GM12801 (cell line): ENCODE data around the gene CSKMT.

Experiments used
- TF ChIP-seq, protein P1 (sequence below): IDR thresholded peaks from one replicate; pipeline ENCODE4 v1.5.1; 2011; ENCODE audit warnings: control low read depth; ENCODE audit not compliant: insufficient read length; ENCODE audit errors: extremely low read depth

The CSKMT gene

DNA sequence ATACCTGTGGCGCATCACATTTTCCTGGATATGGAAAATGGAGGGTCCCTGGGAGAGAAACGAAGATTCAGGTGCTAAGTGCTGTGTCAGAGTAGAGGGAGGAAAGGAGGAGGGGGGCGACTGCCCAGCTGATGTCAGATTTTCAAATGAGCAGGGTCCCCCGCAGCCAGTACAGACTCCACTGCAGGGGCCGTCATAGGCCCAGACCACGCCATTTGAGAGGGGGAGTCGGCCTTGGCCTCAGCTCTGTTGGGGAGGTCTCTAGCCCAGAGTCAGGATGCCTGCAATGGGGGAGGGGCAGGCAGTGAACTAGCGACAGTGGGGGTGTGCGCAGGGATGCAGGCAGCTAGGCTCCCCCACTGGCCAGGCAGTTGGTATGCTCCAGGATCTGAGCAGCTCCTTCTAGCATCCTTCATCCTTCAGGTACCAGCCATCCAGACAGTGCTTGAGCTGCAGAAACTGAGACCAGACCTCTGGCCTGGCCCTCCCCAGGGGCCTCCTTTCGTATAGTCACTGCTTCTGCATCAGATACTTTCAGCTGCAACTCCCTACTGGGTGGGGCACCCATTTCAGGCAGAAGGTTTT is 42.3 kb downstream of the CSKMT start, which contains the start of the genes BSCL2 and GNG3:
Gene BSCL2 (minus strand): TSS at position 148 of the 585 bp plus-strand sequence. CDS start 229 bp downstream, outside the sequence.
Gene GNG3 (plus strand): TSS at position 400 of the 585 bp plus-strand sequence. CDS start 620 bp downstream, outside the sequence.
- TF ChIP-seq, protein P1, sequence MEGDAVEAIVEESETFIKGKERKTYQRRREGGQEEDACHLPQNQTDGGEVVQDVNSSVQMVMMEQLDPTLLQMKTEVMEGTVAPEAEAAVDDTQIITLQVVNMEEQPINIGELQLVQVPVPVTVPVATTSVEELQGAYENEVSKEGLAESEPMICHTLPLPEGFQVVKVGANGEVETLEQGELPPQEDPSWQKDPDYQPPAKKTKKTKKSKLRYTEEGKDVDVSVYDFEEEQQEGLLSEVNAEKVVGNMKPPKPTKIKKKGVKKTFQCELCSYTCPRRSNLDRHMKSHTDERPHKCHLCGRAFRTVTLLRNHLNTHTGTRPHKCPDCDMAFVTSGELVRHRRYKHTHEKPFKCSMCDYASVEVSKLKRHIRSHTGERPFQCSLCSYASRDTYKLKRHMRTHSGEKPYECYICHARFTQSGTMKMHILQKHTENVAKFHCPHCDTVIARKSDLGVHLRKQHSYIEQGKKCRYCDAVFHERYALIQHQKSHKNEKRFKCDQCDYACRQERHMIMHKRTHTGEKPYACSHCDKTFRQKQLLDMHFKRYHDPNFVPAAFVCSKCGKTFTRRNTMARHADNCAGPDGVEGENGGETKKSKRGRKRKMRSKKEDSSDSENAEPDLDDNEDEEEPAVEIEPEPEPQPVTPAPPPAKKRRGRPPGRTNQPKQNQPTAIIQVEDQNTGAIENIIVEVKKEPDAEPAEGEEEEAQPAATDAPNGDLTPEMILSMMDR: no peak

DNA sequence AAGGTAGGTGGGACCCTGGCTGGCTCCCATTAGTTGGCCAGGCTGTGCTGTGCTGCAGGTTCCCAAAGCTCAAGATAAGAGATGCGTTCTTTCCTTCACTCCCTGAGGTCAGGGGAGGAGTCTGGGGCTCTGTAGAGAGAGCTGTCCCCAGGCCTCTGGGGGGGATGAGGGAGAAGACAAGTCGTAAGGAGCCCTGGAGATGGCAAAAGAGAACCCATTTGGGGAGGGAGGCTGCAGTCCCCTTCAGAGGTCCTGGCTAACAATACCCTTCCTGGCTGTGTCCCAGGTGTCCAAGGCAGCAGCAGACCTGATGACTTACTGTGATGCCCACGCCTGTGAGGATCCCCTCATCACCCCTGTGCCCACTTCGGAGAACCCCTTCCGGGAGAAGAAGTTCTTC is 43.3 kb downstream of the CSKMT start:
- TF ChIP-seq, protein P1: no peak

DNA sequence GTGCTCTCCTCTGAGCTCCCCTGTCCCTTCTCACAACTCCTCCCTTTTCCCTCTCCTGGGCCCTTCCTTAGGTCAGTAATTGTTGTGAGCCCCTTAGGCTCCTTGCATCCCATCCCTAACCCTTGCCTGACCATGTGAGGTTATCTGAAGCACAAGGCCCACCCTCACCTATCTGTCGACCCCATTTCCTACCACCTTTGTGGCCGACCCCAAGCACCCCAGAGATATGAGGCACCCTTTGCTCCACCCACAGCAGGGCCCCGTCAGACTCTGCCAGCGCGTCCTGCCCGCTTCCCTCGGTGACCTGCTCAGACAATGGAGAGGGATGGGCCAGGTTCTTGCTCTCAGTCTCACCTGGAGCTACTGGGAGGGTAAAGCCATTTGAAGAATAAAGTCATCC is 43.7 kb downstream of the CSKMT start:
- TF ChIP-seq, protein P1: no peak

DNA sequence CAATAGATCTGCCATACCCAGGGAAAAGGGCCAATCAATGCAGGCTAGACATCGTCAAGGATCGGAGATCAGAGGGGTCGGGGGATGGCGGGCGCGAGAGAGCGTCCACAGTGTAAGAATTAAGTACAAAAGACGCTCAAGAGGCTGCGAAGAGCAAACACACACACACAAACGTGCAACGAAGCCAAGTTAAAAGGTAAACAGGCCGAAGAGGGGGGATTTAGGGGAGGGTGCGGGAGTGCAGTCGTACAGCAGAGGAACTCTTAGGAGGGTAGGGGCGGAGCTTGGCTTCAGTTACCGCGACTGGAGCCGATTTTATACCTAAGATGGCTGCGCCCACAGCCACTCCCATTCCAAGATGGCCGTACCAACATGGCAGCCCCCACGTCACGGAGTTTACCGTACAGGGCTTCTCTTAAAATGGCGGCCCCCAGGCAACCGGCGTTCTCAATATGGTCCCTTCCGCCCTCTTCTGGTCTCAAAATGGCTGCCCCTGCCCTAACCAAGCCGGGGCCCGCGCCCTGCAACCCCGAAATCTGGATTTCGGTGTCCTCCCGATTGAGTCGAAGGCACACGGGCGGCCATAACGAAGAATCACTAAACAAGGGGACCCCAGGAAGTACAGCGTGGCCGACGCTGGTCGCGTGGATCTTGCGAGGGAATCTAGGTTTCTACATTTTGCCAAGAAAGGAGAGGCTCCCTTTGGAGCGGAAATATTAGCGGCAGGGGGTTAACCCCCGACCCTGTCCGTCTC is 44.3 kb downstream of the CSKMT start:
- TF ChIP-seq, protein P1: no peak

DNA sequence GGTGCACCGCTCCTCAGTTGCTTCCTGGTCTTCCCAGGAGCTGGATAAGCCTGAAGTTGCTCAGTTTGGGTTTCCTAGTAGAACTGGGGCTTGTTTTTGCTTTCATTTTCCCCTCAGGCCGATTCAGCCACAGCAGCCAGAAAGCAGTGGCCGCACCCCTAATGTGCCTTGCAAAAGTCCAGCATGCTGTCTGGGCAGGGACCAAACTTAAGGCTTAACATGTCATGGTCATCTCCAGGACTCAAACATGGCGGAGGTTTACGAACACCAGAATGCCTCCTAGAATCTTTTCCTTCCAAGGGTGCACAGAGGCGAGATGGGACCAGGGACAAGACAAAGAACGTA is 44.9 kb downstream of the CSKMT start:
- TF ChIP-seq, protein P1: no peak

DNA sequence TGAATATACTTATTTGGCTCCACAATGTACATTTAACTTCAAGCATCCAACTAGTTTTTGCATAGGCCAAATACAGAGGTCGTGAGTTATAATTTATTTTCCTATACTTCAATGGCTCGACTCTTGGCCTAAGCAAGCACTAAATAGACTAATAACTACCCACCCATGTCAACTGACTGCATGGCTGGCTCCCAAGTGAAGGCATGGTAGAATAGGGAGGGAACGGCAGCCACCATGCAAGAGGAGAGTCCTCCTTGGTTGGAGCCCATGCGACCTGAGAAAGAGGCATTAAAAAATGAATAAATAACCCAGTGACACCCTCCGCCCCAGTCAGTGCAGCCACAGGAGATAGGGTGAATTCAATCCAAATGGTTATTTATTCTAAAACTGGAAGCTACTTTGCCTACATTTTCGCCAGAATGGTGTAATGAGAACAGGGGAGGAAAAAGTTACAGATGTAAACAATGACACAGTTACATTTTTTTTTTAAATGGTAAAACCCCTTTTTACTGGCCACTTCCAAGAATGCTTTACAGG is 47.2 kb downstream of the CSKMT start:
- TF ChIP-seq, protein P1: no peak

DNA sequence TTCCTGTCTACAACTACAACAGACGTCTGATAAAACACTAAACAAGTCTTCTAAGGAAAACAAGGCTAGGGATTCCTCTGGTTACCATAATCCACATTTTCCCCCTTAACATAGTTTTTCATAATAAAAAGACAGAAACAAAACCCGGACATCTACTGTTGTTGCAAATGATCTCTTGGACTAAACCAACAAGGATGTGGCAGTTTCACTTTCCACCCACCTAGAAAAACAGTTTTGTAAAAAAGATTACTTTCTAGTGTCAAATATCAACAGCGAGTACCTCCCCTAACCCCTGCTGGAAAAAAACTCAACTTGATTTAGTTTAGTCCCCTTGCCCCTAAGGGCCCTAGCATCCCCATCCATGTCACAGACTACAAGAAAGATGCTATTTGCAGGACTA is 47.7 kb downstream of the CSKMT start:
- TF ChIP-seq, protein P1: no peak
